ENCODE data around the gene TRNAU1AP. TPM values are rescaled to one million over a fixed set of nuclear protein-coding genes. Genes with fewer than 3 reads are reported as not detected.

The TRNAU1AP gene
- total and polyA plus RNA-seq, 2 of the 13 experiments (the other 11 are each of a cell fraction or from before 2014, with no cell fraction given), result 29.0 to 42.9 TPM

GRCh38 chr1:28595412-28596191 lies 42.7 kb downstream of the TRNAU1AP start (continued):
- no peak for TF ChIP-seq HINFP (CRISPR knock-in tag; IDR thresholded peaks at IDR 0.05; ENCODE audit: low read depth)
- TF ChIP-seq SAP130 (CRISPR knock-in tag; IDR thresholded peaks at IDR 0.05; ENCODE audit: low read depth), result peak; percentile 10; the same call in 1 of the 2 replicates
- TF ChIP-seq ZNF790 (CRISPR knock-in tag; IDR thresholded peaks at IDR 0.05; ENCODE audit: borderline replicate concordance), result no peak
- TF ChIP-seq ZNF749 (CRISPR knock-in tag; IDR thresholded peaks at IDR 0.05; ENCODE audit: borderline replicate concordance), result no peak
- TF ChIP-seq ZFP37 (CRISPR knock-in tag; IDR thresholded peaks at IDR 0.05; ENCODE audit: borderline replicate concordance), result 0 out of 2 replicates have a peak, but pooled peaks have one; percentile 23
- no peak for TF ChIP-seq KDM5B (CRISPR knock-in tag; IDR thresholded peaks at IDR 0.05; ENCODE audit: borderline replicate concordance)
- TF ChIP-seq ZNF737 (CRISPR knock-in tag; IDR thresholded peaks at IDR 0.05; ENCODE audit: borderline replicate concordance), result no peak
- no peak for TF ChIP-seq MYC (CRISPR knock-in tag; IDR thresholded peaks at IDR 0.05; ENCODE audit: borderline replicate concordance)
- no peak for TF ChIP-seq SOX5 (CRISPR knock-in tag; IDR thresholded peaks at IDR 0.05; ENCODE audit: borderline replicate concordance)
- TF ChIP-seq ZNF441 (CRISPR knock-in tag; IDR thresholded peaks at IDR 0.05; ENCODE audit: borderline replicate concordance), result no peak
- no peak for TF ChIP-seq ZMYM2 (CRISPR knock-in tag; IDR thresholded peaks at IDR 0.05)
- TF ChIP-seq SIX1 (CRISPR knock-in tag; IDR thresholded peaks at IDR 0.05; ENCODE audit: borderline replicate concordance), result no peak
- no peak for TF ChIP-seq GLI4 (CRISPR knock-in tag; IDR thresholded peaks at IDR 0.05; ENCODE audit: borderline replicate concordance)
- no peak for TF ChIP-seq MIER2 (CRISPR knock-in tag; IDR thresholded peaks at IDR 0.05)
- TF ChIP-seq NBN (conservative IDR thresholded peaks at IDR 0.05), result no peak
- no peak for TF ChIP-seq ZNF225 (CRISPR knock-in tag; IDR thresholded peaks at IDR 0.05)
- TF ChIP-seq ELF1 (CRISPR knock-in tag; IDR thresholded peaks at IDR 0.05), result no peak
- peak; percentile 69; the same call in 1 of the 2 replicates for TF ChIP-seq PAF1 (CRISPR knock-in tag; IDR thresholded peaks at IDR 0.05)
- TF ChIP-seq, protein P1, sequence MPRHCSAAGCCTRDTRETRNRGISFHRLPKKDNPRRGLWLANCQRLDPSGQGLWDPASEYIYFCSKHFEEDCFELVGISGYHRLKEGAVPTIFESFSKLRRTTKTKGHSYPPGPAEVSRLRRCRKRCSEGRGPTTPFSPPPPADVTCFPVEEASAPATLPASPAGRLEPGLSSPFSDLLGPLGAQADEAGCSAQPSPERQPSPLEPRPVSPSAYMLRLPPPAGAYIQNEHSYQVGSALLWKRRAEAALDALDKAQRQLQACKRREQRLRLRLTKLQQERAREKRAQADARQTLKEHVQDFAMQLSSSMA (CRISPR knock-in tag; IDR thresholded peaks at IDR 0.05), result no peak
- peak; percentile 50 for TF ChIP-seq POLR2AphosphoS5 (IDR thresholded peaks at IDR 0.05; ENCODE audit: low read depth, low read length)
- TF ChIP-seq, protein P2, sequence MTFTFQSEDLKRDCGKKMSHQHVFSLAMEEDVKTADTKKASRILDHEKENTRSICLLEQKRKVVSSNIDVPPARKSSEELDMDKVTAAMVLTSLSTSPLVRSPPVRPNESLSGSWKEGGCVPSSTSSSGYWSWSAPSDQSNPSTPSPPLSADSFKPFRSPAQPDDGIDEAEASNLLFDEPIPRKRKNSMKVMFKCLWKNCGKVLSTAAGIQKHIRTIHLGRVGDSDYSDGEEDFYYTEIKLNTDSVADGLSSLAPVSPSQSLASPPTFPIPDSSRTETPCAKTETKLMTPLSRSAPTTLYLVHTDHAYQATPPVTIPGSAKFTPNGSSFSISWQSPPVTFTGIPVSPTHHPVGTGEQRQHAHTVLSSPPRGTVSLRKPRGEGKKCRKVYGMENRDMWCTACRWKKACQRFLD (CRISPR knock-in tag; IDR thresholded peaks at IDR 0.05; ENCODE audit: borderline replicate concordance), result no peak
- no peak for TF ChIP-seq ZNF746 (CRISPR knock-in tag; IDR thresholded peaks at IDR 0.05)
- TF ChIP-seq, protein P3, sequence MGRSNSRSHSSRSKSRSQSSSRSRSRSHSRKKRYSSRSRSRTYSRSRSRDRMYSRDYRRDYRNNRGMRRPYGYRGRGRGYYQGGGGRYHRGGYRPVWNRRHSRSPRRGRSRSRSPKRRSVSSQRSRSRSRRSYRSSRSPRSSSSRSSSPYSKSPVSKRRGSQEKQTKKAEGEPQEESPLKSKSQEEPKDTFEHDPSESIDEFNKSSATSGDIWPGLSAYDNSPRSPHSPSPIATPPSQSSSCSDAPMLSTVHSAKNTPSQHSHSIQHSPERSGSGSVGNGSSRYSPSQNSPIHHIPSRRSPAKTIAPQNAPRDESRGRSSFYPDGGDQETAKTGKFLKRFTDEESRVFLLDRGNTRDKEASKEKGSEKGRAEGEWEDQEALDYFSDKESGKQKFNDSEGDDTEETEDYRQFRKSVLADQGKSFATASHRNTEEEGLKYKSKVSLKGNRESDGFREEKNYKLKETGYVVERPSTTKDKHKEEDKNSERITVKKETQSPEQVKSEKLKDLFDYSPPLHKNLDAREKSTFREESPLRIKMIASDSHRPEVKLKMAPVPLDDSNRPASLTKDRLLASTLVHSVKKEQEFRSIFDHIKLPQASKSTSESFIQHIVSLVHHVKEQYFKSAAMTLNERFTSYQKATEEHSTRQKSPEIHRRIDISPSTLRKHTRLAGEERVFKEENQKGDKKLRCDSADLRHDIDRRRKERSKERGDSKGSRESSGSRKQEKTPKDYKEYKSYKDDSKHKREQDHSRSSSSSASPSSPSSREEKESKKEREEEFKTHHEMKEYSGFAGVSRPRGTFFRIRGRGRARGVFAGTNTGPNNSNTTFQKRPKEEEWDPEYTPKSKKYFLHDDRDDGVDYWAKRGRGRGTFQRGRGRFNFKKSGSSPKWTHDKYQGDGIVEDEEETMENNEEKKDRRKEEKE (IDR thresholded peaks at IDR 0.05), result no peak
- TF ChIP-seq AHR (CRISPR knock-in tag; IDR thresholded peaks at IDR 0.05), result no peak
